ENCODE data around the gene TENM3. TPM values are rescaled to one million over a fixed set of nuclear protein-coding genes. Genes with fewer than 3 reads are reported as not detected.
A peak's percentile ranks its signal among the peaks of the same experiment; 100 is the strongest.

The TENM3 gene
- total RNA-seq, 4 donors from 2014 or later = 5.9 to 61.5 (median 24.6) TPM

DNA sequence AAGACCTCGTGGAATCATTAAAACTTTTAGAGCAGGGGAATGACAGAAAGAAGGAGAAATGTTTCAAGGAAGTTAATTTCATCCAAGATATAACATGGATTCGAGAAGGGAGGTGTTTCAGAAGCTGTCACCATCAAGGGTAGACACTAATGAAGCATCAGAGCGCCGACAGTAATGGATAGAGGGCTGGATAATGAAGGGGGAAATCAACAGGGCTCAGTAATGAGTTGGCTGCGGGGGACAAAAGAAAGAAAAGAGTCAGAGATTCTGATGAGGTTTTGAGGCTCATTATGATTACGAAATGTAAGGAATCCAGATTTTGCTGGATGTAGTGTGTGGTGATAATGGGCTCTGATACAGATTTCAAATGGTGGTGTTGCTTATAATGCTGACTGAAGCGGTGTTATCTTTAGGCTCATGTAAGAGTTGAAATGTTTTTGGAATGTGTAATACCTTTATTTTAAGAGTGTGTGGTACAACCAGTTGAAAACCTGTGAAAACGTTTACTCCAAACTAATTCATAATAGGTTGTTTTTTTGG, 39.3 kb upstream of the TENM3 start:
- Histone ChIP-seq H3K27me3 (no peaks in the 10 kb centered on the region), H3K4me1 (no peaks in the 10 kb centered on the region), H3K36me3 (no peaks in the 10 kb centered on the region), H3K27ac (no peak overlapping the region), H3K4me3 (no peak overlapping the region), H3K9me3 (no peaks in the 10 kb centered on the region)
- no peak for TF ChIP-seq POLR2A (IDR thresholded peaks at IDR 0.05)
- TF ChIP-seq, protein P1, sequence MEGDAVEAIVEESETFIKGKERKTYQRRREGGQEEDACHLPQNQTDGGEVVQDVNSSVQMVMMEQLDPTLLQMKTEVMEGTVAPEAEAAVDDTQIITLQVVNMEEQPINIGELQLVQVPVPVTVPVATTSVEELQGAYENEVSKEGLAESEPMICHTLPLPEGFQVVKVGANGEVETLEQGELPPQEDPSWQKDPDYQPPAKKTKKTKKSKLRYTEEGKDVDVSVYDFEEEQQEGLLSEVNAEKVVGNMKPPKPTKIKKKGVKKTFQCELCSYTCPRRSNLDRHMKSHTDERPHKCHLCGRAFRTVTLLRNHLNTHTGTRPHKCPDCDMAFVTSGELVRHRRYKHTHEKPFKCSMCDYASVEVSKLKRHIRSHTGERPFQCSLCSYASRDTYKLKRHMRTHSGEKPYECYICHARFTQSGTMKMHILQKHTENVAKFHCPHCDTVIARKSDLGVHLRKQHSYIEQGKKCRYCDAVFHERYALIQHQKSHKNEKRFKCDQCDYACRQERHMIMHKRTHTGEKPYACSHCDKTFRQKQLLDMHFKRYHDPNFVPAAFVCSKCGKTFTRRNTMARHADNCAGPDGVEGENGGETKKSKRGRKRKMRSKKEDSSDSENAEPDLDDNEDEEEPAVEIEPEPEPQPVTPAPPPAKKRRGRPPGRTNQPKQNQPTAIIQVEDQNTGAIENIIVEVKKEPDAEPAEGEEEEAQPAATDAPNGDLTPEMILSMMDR (IDR thresholded peaks at IDR 0.05) = no peak
- intact Hi-C loops (cut with DNase I; ENCODE audit: low total_unique reads) = no loop called here
- DNase-seq = no peak

DNA sequence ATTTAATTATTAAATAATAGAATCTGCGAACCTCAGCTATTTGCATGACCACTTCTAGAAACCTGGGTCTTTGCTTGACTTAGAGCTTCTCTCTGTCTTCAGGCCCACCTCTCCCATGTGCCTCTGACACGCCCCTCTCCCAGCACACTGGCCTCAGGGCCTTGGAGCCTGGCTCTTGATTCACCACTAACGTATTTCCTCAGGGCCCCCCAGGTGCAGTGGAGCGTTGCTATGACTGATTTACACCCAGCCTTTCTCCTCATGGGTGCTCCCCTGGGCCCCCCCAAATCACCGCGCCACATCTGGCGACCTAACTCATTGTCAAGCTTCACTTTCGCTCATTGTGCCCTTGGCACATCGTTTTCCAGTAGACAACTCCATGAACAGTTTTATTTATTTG, 37.9 kb upstream of the TENM3 start:
- intact Hi-C loops (cut with DNase I; ENCODE audit: low total_unique reads) = no loop called here
- Histone ChIP-seq H3K9me3 (no peaks in the 10 kb centered on the region), H3K4me1 (no peaks in the 10 kb centered on the region), H3K4me3 (no peak overlapping the region), H3K27ac (no peak overlapping the region), H3K36me3 (no peaks in the 10 kb centered on the region), H3K27me3 (no peaks in the 10 kb centered on the region)
- TF ChIP-seq, protein P1 (IDR thresholded peaks at IDR 0.05) = no peak
- TF ChIP-seq POLR2A (IDR thresholded peaks at IDR 0.05) = no peak
- DNase-seq = no peak

DNA sequence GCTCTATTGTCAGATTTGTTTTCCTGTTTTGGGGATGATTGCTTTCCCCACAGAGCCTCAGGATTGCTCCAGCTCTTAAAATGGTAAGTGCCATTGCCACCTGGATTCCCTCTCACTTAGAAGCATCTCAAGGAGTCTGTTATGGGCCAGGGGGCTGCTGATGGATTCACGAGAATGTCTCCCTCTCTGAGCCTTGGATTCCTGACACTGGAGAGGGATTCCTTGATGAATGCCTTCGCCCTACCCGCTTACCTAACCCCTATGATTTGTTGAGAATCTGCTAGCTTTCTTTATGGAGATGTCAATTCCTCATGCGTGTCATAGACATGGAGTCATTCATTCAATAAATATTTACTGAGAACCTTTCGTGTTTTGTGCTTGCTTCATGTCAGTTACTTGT, 36.9 kb upstream of the TENM3 start:
- H3K4me1 ChIP-seq = no peaks in the 10 kb centered on the region
- DNase-seq = no peak
- H3K4me3 ChIP-seq = no peak overlapping the region
- intact Hi-C loops (cut with DNase I; ENCODE audit: low total_unique reads) = no loop called here
- no peaks in the 10 kb centered on the region for H3K36me3 ChIP-seq
- no peak for TF ChIP-seq POLR2A (IDR thresholded peaks at IDR 0.05)
- TF ChIP-seq, protein P1 (IDR thresholded peaks at IDR 0.05) = no peak
- H3K9me3 ChIP-seq = no peaks in the 10 kb centered on the region
- peak overlapping the region; percentile 69 to 95 for H3K27ac ChIP-seq
- no peaks in the 10 kb centered on the region for H3K27me3 ChIP-seq

DNA sequence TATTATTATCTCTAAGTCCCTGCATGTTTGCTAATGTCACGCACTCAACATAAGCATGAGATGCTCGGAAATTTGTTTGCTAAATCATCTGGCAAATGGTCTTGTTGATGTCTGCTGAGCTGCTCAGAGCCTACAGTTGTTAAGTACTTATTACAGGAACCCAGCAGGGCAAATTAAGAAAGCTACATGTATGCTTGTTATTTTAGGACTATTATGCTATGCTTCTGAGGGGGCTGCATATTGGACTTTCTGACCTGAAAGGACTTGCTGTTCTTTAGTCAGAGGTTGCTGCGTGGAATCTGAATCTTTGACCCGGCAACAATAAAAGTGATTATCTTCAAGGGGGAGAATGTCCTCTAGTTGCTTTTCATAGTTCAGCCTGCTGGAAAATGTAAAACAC, 36.3 kb upstream of the TENM3 start:
- H3K9me3 ChIP-seq = no peaks in the 10 kb centered on the region
- TF ChIP-seq, protein P1 (IDR thresholded peaks at IDR 0.05) = no peak
- TF ChIP-seq POLR2A (IDR thresholded peaks at IDR 0.05) = no peak
- no peaks in the 10 kb centered on the region for H3K27me3 ChIP-seq
- intact Hi-C loops (cut with DNase I; ENCODE audit: low total_unique reads) = no loop called here
- no peaks in the 10 kb centered on the region for H3K4me1 ChIP-seq
- peak overlapping the region; percentile 69 to 95 for H3K27ac ChIP-seq
- H3K36me3 ChIP-seq = no peaks in the 10 kb centered on the region
- no peak overlapping the region for H3K4me3 ChIP-seq
- DNase-seq = no peak

DNA sequence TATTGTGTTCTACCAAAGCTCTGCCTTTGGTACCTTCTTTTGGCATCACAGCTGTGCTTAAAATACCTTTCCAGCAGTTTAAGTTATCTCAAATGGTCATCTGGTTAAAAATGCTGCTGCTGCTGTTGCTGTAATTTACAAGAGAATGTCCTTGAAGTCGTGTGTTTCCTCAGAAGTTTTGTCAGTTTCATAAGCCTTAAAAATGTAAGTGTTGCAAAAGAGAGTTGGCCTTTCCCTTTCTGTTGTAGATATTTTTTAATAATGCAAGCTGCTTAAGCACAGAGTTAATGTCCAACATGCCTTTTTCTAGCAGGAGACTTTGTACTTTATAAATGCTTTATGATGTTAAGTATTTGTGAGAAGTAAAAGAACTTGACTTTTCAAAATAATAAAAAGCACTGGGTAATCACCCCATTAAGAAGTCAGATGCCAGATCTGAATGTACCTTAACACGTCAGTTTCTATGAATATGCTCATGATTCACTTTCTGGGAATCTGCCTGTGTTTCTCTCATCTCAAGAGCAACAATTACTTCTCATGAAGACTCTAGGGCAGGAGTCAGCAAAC, 35.3 kb upstream of the TENM3 start:
- H3K9me3 ChIP-seq = no peaks in the 10 kb centered on the region
- no peak overlapping the region for H3K4me3 ChIP-seq
- no peaks in the 10 kb centered on the region for H3K27me3 ChIP-seq
- intact Hi-C loops (cut with DNase I; ENCODE audit: low total_unique reads) = no loop called here
- no peaks in the 10 kb centered on the region for H3K4me1 ChIP-seq
- TF ChIP-seq, protein P1 (IDR thresholded peaks at IDR 0.05) = no peak
- TF ChIP-seq POLR2A (IDR thresholded peaks at IDR 0.05) = no peak
- H3K27ac ChIP-seq = peak overlapping the region; percentile 69 to 95
- peak in 1 of 2 donors; percentile 29 for DNase-seq
- H3K36me3 ChIP-seq = no peaks in the 10 kb centered on the region

All from uterus (tissue), 4 donors.